GM10847 (cell line): ENCODE measurements around the gene BANP.

Experiments
- POLR2A ChIP-seq: IDR thresholded peaks from 2 replicates; pipeline ENCODE4 v1.6.1; 2011; ENCODE audit not compliant: insufficient read length; ENCODE audit errors: extremely low read depth

The BANP gene

GRCh38 chr16:88087517-88087877, 136.3 kb downstream of the BANP start:
- TF ChIP-seq POLR2A, result no peak

- TF ChIP-seq POLR2A, result no peak
These were observed 136.9 kb downstream of the BANP start for GRCh38 chr16:88088161-88088581.

GRCh38 chr16:88099563-88099890, 148.3 kb downstream of the BANP start:
- no peak for TF ChIP-seq POLR2A

DNA sequence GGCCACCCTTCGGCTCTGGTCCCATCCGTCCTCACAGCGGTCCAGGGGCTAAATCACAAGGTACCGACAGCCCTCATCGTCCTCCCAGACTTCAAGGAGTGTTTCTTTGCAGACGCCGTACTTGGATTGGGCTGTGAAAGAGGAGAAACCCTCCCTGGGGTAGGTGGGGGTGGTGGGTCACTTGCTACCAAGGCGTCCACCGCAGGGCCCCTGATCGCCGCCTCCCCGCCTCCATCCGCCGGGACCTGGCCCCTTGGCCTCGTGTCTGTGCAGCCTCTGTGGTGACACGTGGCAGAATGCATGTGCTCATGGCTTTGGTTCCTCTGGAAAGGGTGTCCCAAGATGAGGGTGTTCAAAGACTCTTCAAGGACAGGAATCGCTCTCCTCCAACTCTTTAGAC, 151.4 kb downstream of the BANP start:
- TF ChIP-seq POLR2A, result no peak

- TF ChIP-seq POLR2A, result no peak
These were observed 151.8 kb downstream of the BANP start for GRCh38 chr16:88103011-88103410.

GRCh38 chr16:88103581-88104188, 152.5 kb downstream of the BANP start:
- TF ChIP-seq POLR2A, result no peak

DNA sequence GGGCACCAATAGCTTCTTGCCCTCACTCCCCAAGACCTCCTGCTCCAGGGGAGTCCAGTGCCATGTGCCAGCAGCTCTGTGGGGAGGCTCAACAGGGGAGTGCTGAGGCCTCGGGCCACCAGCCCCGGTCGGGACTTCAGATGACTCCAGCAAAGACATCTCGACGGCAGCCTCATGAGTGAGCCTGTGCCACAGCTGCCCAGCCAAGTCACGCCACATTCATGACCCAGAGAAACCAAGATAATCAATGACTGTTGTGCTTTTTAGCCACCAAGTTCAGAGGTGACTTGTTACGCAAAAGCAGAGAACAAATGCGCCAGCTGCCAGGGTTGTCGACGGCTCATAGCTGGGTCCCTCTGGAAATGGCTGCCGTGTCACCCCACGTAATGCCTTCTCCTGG, 157.5 kb downstream of the BANP start:
- TF ChIP-seq POLR2A, result no peak

GRCh38 chr16:88113545-88114045, 162.4 kb downstream of the BANP start:
- TF ChIP-seq POLR2A, result no peak

- no peak for TF ChIP-seq POLR2A
These were observed 164.9 kb downstream of the BANP start for GRCh38 chr16:88116121-88116520.

GRCh38 chr16:88117476-88117868, 166.2 kb downstream of the BANP start:
- TF ChIP-seq POLR2A, result no peak

- no peak for TF ChIP-seq POLR2A
These were observed 167.1 kb downstream of the BANP start for GRCh38 chr16:88118376-88118775.

- TF ChIP-seq POLR2A, result no peak
These were observed 169.6 kb downstream of the BANP start for GRCh38 chr16:88120812-88121211.

DNA sequence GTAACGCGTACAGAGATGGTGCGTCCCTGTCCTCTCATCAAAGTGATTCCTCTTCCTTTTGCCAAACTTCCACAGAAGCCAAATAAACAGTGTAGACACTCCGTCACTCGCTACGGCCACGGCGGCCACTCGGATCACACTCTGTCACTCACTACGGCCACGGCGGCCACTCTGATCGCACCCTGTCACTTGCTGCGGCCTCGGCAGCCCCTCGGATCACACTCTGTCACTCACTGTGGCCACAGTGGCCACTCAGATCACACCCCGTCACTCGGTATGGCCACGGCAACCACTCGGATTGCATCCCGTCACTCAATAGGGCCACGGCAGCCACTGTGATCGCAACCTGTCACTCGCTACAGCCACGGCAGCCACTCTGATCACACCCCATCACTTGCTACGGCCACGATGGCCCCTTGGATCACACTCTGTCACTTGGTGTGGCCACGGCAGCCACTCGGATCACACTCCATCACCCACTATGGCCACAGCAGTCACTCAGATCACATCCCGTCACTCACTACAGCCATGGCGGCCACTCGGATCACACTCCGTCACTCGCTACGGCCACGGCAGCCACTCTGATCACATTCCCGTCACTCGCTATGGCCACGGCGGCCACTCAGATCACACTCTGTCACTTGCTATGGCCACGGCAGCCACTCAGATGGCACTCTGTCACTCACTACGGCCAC, 170.8 kb downstream of the BANP start:
- TF ChIP-seq POLR2A, result no peak
